Smooth muscle cell of trachea (primary cell): ENCODE data around the gene AP1M1. TPM values are rescaled to one million over a fixed set of nuclear protein-coding genes. Genes with fewer than 3 reads are reported as not detected.

Source experiments
- total RNA-seq: library from RNA; depleted of rRNA; stranded (reverse); fragments of >200 nt; gene quantifications from 2 replicates; pipeline ENCODE4 v1.2.1, GENCODE V29; 2014

AP1M1 gene
- total RNA-seq, result 92.9 and 138 TPM in 2 replicates

DNA sequence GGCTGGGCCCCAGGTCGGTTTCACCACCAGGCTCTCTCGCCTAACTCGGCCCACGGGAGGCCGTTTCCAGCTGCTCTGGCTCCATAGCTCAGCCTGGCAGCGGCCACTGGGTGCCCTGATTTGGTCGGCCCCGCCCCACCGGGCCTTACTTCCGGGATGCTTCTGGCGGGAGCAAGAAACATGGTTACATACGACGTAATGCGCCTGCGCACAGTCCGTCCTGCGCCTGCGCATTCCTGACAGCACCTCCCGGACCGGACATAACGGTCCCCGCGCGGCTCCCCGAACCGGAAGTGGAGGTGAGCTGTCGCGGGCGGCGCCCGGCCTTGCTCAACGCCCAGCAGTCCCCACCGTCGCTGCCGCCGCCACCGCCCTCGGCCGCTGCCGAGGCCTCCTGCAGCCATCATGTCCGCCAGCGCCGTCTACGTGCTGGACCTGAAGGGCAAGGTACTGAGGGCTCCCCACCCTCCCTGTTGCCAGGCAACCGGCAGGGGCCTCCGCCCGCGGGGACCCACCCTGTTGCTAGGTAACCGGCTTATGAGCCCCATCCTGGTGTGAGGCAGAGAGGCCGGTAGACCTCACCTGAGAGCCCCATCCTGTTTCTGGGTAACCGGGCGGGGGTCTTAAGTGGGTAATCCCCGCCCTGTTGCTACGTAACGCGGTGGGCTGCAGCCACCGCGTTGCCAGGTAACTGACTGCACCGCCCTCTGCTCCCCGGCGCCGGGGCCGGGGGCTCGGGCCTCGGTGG lies at the start of gene AP1M1:
TSS of gene AP1M1 (plus strand) at position 290 of the 748 bp plus-strand sequence. CDS start at position 406, 116 bp downstream.

DNA sequence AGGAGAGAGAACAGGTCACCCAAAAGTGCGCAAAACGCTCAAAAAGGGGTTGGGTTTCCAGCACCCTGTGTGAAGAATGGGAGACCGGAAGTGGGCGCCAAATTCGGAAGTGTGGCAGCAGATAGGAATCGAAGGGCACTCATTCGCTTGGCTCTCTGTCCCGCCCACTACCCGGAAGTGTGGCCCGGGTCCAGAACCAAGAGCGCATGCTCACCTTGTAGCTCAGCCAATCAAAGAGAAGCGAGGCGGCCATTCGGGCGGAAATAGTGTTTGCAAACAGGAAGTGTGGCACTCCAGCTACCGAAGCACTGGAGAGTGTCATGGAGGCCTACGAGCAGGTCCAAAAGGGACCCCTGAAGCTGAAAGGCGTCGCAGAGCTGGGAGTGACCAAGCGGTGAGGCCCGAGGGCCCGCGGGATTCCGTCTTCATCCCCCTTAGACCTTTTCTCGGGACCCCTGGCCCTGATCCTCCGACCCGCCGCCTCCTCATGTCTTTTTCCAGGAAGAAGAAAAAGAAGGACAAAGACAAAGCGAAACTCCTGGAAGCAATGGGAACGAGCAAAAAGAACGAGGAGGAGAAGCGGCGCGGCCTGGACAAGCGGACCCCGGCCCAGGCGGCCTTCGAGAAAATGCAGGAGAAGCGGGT lies 12.5 kb upstream of the AP1M1 start, which contains the start of gene FAM32A:
TSS of gene FAM32A (plus strand) at position 288 of the 645 bp plus-strand sequence. CDS start at position 321, 33 bp downstream.

Other genes starting within 250 kb of the AP1M1 start
- gene OR10H4, start 248.9 kb upstream of the AP1M1 start, total RNA-seq, result not detected in 2 replicates
- gene TPM4, start 121.4 kb upstream of the AP1M1 start, total RNA-seq, result 1,096 and 1,158 TPM in 2 replicates
- gene RAB8A, start 86.0 kb upstream of the AP1M1 start, total RNA-seq, result 65.5 and 71.9 TPM in 2 replicates
- gene HSH2D, start 54.2 kb upstream of the AP1M1 start, total RNA-seq, result not detected in 2 replicates
- not detected in 2 replicates for gene CIB3, start 24.4 kb upstream of the AP1M1 start, total RNA-seq
- 119 and 125 TPM in 2 replicates for gene FAM32A, start 12.5 kb upstream of the AP1M1 start, total RNA-seq
- 2.0 and 2.8 TPM in 2 replicates for gene KLF2, start 126.9 kb downstream of the AP1M1 start, total RNA-seq